HUES64 (cell line): ENCODE measurements around the gene SORCS3.

ENCODE experiments used
- H3K27ac ChIP-seq: 2 replicates; pipeline ENCODE4 v1.7.0; 2013; ENCODE audit warnings: low read depth, low read length, inconsistent platforms
- H3K27me3 ChIP-seq: 2 replicates; pipeline ENCODE4 v1.6.1; 2013; ENCODE audit warnings: mild to moderate bottlenecking, low read length; ENCODE audit not compliant: insufficient read depth
- H3K36me3 ChIP-seq: 2 replicates; pipeline ENCODE4 v1.6.1; 2013; ENCODE audit warnings: mild to moderate bottlenecking, low read length; ENCODE audit not compliant: insufficient read depth
- H3K4me1 ChIP-seq: 2 replicates; pipeline ENCODE4 v1.6.1; 2013; ENCODE audit warnings: mild to moderate bottlenecking, low read length, moderate library complexity; ENCODE audit not compliant: insufficient read depth
- H3K4me3 ChIP-seq: 2 replicates; pipeline ENCODE4 v1.5.1; 2013; ENCODE audit warnings: mild to moderate bottlenecking, low read length, moderate library complexity
- H3K9ac ChIP-seq: 2 replicates; pipeline ENCODE4 v1.6.1; 2013; ENCODE audit warnings: mild to moderate bottlenecking, low read depth, low read length
- H3K9me3 ChIP-seq: 2 replicates; pipeline ENCODE4 v1.6.1; 2013; ENCODE audit warnings: low read depth, low read length; ENCODE audit not compliant: insufficient read depth
- WGBS: fragments of 150-250, 120-280 bp; methylation state at CpG from one replicate; pipeline ENCODE4 v1.1.7; 2013; ENCODE audit warnings: missing lambda C conversion rate; 5-methylcytosine and 5-hydroxymethylcytosine counted together

Gene SORCS3

GRCh38 chr10:104897696-104898095 is 256.6 kb downstream of the SORCS3 start:
- Histone ChIP-seq H3K4me1 (no peaks in the 10 kb centered on the region), H3K9me3 (no peaks in the 10 kb centered on the region), H3K27ac (no peak overlapping the region), H3K9ac (no peak overlapping the region), H3K27me3 (no peaks in the 10 kb centered on the region), H3K4me3 (no peak overlapping the region), H3K36me3 (no peaks in the 10 kb centered on the region)
- 72% methylated on average over 3 of the region's 4 CpGs for WGBS

- Histone ChIP-seq H3K36me3 (no peaks in the 10 kb centered on the region), H3K27ac (no peak overlapping the region), H3K4me1 (no peaks in the 10 kb centered on the region), H3K27me3 (no peaks in the 10 kb centered on the region), H3K4me3 (no peak overlapping the region), H3K9me3 (no peaks in the 10 kb centered on the region), H3K9ac (no peak overlapping the region)
Measured at GRCh38 chr10:104899779-104900178, 258.7 kb downstream of the SORCS3 start.

- Histone ChIP-seq H3K4me1 (no peaks in the 10 kb centered on the region; the same call in 1 of the 2 replicates), H3K27me3 (no peaks in the 10 kb centered on the region), H3K9me3 (no peaks in the 10 kb centered on the region), H3K4me3 (no peak overlapping the region), H3K36me3 (no peaks in the 10 kb centered on the region), H3K9ac (no peak overlapping the region), H3K27ac (no peak overlapping the region)
- 87% methylated on average over 3 of the region's 3 CpGs for WGBS
Measured at GRCh38 chr10:104903433-104903832, 262.3 kb downstream of the SORCS3 start.

- H3K27me3 ChIP-seq = no peaks in the 10 kb centered on the region
- no peak overlapping the region for H3K4me3 ChIP-seq
- no peak overlapping the region for H3K9ac ChIP-seq
- WGBS = 81% methylated on average over 4 of the region's 5 CpGs
- H3K36me3 ChIP-seq = no peaks in the 10 kb centered on the region
- no peaks in the 10 kb centered on the region; the same call in 1 of the 2 replicates for H3K4me1 ChIP-seq
- no peaks in the 10 kb centered on the region for H3K9me3 ChIP-seq
- H3K27ac ChIP-seq = no peak overlapping the region
Measured at GRCh38 chr10:104904753-104905323, 263.7 kb downstream of the SORCS3 start.

- 32% methylated on average over 2 of the region's 3 CpGs for WGBS
Measured at GRCh38 chr10:104906112-104906511, 265.0 kb downstream of the SORCS3 start.

GRCh38 chr10:104907521-104907920 is 266.4 kb downstream of the SORCS3 start:
- H3K36me3 ChIP-seq = no peaks in the 10 kb centered on the region
- no peaks in the 10 kb centered on the region for H3K27me3 ChIP-seq
- WGBS = 48% methylated on average over 4 of the region's 4 CpGs
- no peak overlapping the region for H3K27ac ChIP-seq
- H3K9ac ChIP-seq = no peak overlapping the region
- H3K4me1 ChIP-seq = no peaks in the 10 kb centered on the region; the same call in 1 of the 2 replicates
- no peak overlapping the region for H3K4me3 ChIP-seq
- H3K9me3 ChIP-seq = no peaks in the 10 kb centered on the region

More at GRCh38 chr10:104906112-104906511, 265.0 kb downstream of the SORCS3 start:
- H3K9me3 ChIP-seq = no peaks in the 10 kb centered on the region
- no peaks in the 10 kb centered on the region; the same call in 1 of the 2 replicates for H3K4me1 ChIP-seq
- H3K36me3 ChIP-seq = no peaks in the 10 kb centered on the region
- H3K4me3 ChIP-seq = no peak overlapping the region
- no peak overlapping the region for H3K27ac ChIP-seq
- H3K9ac ChIP-seq = no peak overlapping the region
- no peaks in the 10 kb centered on the region for H3K27me3 ChIP-seq

- Histone ChIP-seq H3K9me3 (no peaks in the 10 kb centered on the region), H3K36me3 (no peaks in the 10 kb centered on the region), H3K27ac (no peak overlapping the region), H3K27me3 (no peaks in the 10 kb centered on the region), H3K4me3 (no peak overlapping the region), H3K9ac (no peak overlapping the region), H3K4me1 (no peaks in the 10 kb centered on the region; the same call in 1 of the 2 replicates)
- 90% methylated on average over 2 of the region's 2 CpGs for WGBS
Measured at GRCh38 chr10:104908581-104908980, 267.5 kb downstream of the SORCS3 start.

- no peaks in the 10 kb centered on the region for H3K9me3 ChIP-seq
- H3K4me1 ChIP-seq = no peaks in the 10 kb centered on the region; the same call in 1 of the 2 replicates
- H3K27ac ChIP-seq = no peak overlapping the region
- H3K9ac ChIP-seq = no peak overlapping the region
- no peaks in the 10 kb centered on the region for H3K27me3 ChIP-seq
- H3K36me3 ChIP-seq = no peaks in the 10 kb centered on the region
- WGBS = 89% methylated on average over 3 of the region's 3 CpGs
- H3K4me3 ChIP-seq = no peak overlapping the region
Measured at GRCh38 chr10:104910712-104911111, 269.6 kb downstream of the SORCS3 start.

GRCh38 chr10:104913390-104913789 is 272.3 kb downstream of the SORCS3 start:
- no peaks in the 10 kb centered on the region for H3K36me3 ChIP-seq
- no peaks in the 10 kb centered on the region for H3K27me3 ChIP-seq
- H3K9ac ChIP-seq = no peak overlapping the region
- no peak overlapping the region for H3K4me3 ChIP-seq
- H3K4me1 ChIP-seq = no peaks in the 10 kb centered on the region; the same call in 1 of the 2 replicates
- no peak overlapping the region for H3K27ac ChIP-seq
- no peaks in the 10 kb centered on the region for H3K9me3 ChIP-seq
- 93% methylated on average over 2 of the region's 2 CpGs for WGBS

- no peaks in the 10 kb centered on the region for H3K36me3 ChIP-seq
- WGBS = 89% methylated on average over 2 of the region's 2 CpGs
- H3K9me3 ChIP-seq = no peaks in the 10 kb centered on the region
- no peak overlapping the region for H3K27ac ChIP-seq
- H3K4me3 ChIP-seq = no peak overlapping the region
- H3K4me1 ChIP-seq = peaks cover 5% of the 10 kb centered on the region; the same call in 1 of the 2 replicates
- no peak overlapping the region for H3K9ac ChIP-seq
- H3K27me3 ChIP-seq = no peaks in the 10 kb centered on the region
Measured at GRCh38 chr10:104920476-104920875, 279.4 kb downstream of the SORCS3 start.

- Histone ChIP-seq H3K4me3 (no peak overlapping the region), H3K9me3 (no peaks in the 10 kb centered on the region), H3K9ac (no peak overlapping the region), H3K4me1 (peaks cover 5% of the 10 kb centered on the region; the same call in 1 of the 2 replicates), H3K27me3 (no peaks in the 10 kb centered on the region), H3K27ac (no peak overlapping the region), H3K36me3 (no peaks in the 10 kb centered on the region)
- 78% methylated on average over 5 of the region's 5 CpGs for WGBS
Measured at GRCh38 chr10:104921763-104922162, 280.7 kb downstream of the SORCS3 start.

GRCh38 chr10:104922810-104923209 is 281.7 kb downstream of the SORCS3 start:
- Histone ChIP-seq H3K27me3 (no peaks in the 10 kb centered on the region), H3K27ac (no peak overlapping the region), H3K9me3 (no peaks in the 10 kb centered on the region), H3K9ac (no peak overlapping the region), H3K4me3 (no peak overlapping the region), H3K4me1 (peaks cover 5% of the 10 kb centered on the region; the same call in 1 of the 2 replicates), H3K36me3 (no peaks in the 10 kb centered on the region)
- 89% methylated on average over 3 of the region's 3 CpGs for WGBS
